H1 (cell line): Measurements from ENCODE around the gene POLR2C. TPM values are rescaled to one million over a fixed set of nuclear protein-coding genes. Genes with fewer than 3 reads are reported as not detected.

Source experiments
- polyA plus RNA-seq, 7 experiments: library from polyadenylated mRNA; depleted of rRNA in 3 of 7; stranded (reverse) in 5 of 7; unstranded in 2 of 7; fragments of >200 nt in 5 of 7; fragments of 200-250 nt in 2 of 7; gene quantifications; 1 replicate in 5 of 7; 2 replicates in 1 of 7; 4 replicates in 1 of 7; pipeline versions ENCODE4 v1.2.1 to v1.2.3, GENCODE V29; 2011 to 2013; ENCODE audit warnings: missing spikeins in 2 of 7, mixed read lengths in 2 of 7
- total RNA-seq: library from RNA; stranded (reverse); fragmentation: NEBNext Ultra II Directional; extraction: Animal tissue kit (Norgen Biotek cat#: 25700); gene quantifications from 2 replicates; pipeline ENCODE4 v1.2.1, GENCODE V29; 2021
- TF ChIP-seq, protein P1 (sequence below): fragments of 300-600 bp; sonication (generic); IDR thresholded peaks from 2 replicates; pipeline ENCODE4 v1.7.1; 2012; ENCODE audit warnings: low read length, moderate library complexity, mild to moderate bottlenecking, inconsistent platforms; ENCODE audit not compliant: insufficient replicate concordance

POLR2C gene
- total and polyA plus RNA-seq, 2 of the 8 experiments (the other 6 are each of a cell fraction or from before 2014, with no cell fraction given) = 72.5 to 132 TPM

DNA sequence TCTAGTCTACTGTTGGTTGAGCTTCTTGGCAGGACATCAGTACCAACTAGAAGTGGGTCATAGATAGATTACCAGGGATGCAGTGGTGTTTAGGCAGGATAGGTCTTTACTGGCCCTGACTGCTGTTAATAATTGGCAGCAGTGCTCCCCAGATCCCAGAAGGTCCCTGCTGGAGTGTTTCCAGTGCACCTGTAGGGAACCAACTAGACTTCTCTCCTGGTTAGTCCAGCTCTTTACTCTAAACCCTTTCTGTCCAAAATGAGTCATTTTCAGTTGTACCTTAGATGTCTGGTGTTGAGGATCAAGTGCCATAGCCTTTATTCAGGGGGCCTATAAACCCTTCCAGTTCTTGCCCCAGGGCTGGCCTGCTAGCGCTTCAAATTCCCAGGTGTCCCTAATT, 8.7 kb downstream of the POLR2C start (continued):
- TF ChIP-seq, protein P1, sequence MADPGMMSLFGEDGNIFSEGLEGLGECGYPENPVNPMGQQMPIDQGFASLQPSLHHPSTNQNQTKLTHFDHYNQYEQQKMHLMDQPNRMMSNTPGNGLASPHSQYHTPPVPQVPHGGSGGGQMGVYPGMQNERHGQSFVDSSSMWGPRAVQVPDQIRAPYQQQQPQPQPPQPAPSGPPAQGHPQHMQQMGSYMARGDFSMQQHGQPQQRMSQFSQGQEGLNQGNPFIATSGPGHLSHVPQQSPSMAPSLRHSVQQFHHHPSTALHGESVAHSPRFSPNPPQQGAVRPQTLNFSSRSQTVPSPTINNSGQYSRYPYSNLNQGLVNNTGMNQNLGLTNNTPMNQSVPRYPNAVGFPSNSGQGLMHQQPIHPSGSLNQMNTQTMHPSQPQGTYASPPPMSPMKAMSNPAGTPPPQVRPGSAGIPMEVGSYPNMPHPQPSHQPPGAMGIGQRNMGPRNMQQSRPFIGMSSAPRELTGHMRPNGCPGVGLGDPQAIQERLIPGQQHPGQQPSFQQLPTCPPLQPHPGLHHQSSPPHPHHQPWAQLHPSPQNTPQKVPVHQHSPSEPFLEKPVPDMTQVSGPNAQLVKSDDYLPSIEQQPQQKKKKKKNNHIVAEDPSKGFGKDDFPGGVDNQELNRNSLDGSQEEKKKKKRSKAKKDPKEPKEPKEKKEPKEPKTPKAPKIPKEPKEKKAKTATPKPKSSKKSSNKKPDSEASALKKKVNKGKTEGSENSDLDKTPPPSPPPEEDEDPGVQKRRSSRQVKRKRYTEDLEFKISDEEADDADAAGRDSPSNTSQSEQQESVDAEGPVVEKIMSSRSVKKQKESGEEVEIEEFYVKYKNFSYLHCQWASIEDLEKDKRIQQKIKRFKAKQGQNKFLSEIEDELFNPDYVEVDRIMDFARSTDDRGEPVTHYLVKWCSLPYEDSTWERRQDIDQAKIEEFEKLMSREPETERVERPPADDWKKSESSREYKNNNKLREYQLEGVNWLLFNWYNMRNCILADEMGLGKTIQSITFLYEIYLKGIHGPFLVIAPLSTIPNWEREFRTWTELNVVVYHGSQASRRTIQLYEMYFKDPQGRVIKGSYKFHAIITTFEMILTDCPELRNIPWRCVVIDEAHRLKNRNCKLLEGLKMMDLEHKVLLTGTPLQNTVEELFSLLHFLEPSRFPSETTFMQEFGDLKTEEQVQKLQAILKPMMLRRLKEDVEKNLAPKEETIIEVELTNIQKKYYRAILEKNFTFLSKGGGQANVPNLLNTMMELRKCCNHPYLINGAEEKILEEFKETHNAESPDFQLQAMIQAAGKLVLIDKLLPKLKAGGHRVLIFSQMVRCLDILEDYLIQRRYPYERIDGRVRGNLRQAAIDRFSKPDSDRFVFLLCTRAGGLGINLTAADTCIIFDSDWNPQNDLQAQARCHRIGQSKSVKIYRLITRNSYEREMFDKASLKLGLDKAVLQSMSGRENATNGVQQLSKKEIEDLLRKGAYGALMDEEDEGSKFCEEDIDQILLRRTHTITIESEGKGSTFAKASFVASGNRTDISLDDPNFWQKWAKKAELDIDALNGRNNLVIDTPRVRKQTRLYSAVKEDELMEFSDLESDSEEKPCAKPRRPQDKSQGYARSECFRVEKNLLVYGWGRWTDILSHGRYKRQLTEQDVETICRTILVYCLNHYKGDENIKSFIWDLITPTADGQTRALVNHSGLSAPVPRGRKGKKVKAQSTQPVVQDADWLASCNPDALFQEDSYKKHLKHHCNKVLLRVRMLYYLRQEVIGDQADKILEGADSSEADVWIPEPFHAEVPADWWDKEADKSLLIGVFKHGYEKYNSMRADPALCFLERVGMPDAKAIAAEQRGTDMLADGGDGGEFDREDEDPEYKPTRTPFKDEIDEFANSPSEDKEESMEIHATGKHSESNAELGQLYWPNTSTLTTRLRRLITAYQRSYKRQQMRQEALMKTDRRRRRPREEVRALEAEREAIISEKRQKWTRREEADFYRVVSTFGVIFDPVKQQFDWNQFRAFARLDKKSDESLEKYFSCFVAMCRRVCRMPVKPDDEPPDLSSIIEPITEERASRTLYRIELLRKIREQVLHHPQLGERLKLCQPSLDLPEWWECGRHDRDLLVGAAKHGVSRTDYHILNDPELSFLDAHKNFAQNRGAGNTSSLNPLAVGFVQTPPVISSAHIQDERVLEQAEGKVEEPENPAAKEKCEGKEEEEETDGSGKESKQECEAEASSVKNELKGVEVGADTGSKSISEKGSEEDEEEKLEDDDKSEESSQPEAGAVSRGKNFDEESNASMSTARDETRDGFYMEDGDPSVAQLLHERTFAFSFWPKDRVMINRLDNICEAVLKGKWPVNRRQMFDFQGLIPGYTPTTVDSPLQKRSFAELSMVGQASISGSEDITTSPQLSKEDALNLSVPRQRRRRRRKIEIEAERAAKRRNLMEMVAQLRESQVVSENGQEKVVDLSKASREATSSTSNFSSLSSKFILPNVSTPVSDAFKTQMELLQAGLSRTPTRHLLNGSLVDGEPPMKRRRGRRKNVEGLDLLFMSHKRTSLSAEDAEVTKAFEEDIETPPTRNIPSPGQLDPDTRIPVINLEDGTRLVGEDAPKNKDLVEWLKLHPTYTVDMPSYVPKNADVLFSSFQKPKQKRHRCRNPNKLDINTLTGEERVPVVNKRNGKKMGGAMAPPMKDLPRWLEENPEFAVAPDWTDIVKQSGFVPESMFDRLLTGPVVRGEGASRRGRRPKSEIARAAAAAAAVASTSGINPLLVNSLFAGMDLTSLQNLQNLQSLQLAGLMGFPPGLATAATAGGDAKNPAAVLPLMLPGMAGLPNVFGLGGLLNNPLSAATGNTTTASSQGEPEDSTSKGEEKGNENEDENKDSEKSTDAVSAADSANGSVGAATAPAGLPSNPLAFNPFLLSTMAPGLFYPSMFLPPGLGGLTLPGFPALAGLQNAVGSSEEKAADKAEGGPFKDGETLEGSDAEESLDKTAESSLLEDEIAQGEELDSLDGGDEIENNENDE = no peak
